Natural killer cell (primary cell): ENCODE data around the gene RILPL1. TPM values are rescaled to one million over a fixed set of nuclear protein-coding genes. Genes with fewer than 3 reads are reported as not detected.

Experiments
- ATAC-seq, 3 donors: fragments of 150-1000 bp in 2 of 3; fragments of 200-7000 bp in 1 of 3; cut with Tn5 transposase; 1 replicate in 1 of 3; 2 replicates in 2 of 3; pipeline ENCODE4 v1.10.0; 2021; ENCODE audit warnings: mild to moderate bottlenecking in 2 of 3, moderate library complexity in 2 of 3
- DNase-seq, 2 donors: peaks; one replicate each; pipeline versions ENCODE4 v3.0.0 to v3.0.0-alpha.2; 2013 to 2021; ENCODE audit warnings: mixed read lengths in 1 of 2
- H3K27ac ChIP-seq: one replicate; pipeline ENCODE4 v1.5.1; 2013; ENCODE audit warnings: mild to moderate bottlenecking, low read length
- H3K27me3 ChIP-seq: one replicate; pipeline ENCODE4 v1.6.1; 2013; ENCODE audit warnings: low read length; ENCODE audit not compliant: control insufficient read depth, insufficient read depth
- H3K36me3 ChIP-seq: one replicate; pipeline ENCODE4 v1.6.1; 2013; ENCODE audit warnings: low read length; ENCODE audit not compliant: control insufficient read depth, insufficient read depth
- H3K4me1 ChIP-seq: one replicate; pipeline ENCODE4 v1.6.1; 2013; ENCODE audit warnings: low read length; ENCODE audit not compliant: control insufficient read depth, insufficient read depth
- H3K4me3 ChIP-seq: one replicate; pipeline ENCODE4 v1.5.1; 2013; ENCODE audit warnings: low read length
- H3K9me3 ChIP-seq: one replicate; pipeline ENCODE4 v1.6.1; 2013; ENCODE audit warnings: low read length; ENCODE audit not compliant: control insufficient read depth, insufficient read depth
- H3K27ac Mint-ChIP-seq, 2 donors: one replicate each; pipeline ENCODE4 v1.8.0; 2022; ENCODE audit warnings: mild to moderate bottlenecking in 2 of 2, mixed read lengths in 2 of 2, moderate library complexity in 1 of 2
- H3K27me3 Mint-ChIP-seq, 2 donors: one replicate each; pipeline ENCODE4 v1.8.0; 2022; ENCODE audit warnings: low read depth in 2 of 2, mixed read lengths in 2 of 2
- H3K36me3 Mint-ChIP-seq: one replicate; pipeline ENCODE4 v1.8.0; 2022; ENCODE audit warnings: mixed read lengths
- H3K4me1 Mint-ChIP-seq, 2 donors: one replicate each; pipeline ENCODE4 v1.8.0; 2022; ENCODE audit warnings: mixed read lengths in 2 of 2
- H3K4me3 Mint-ChIP-seq: one replicate; pipeline ENCODE4 v1.8.0; 2022; ENCODE audit warnings: mild to moderate bottlenecking, moderate library complexity, mixed read lengths
- H3K9me3 Mint-ChIP-seq, 2 donors: one replicate each; pipeline ENCODE4 v1.8.0; 2022; ENCODE audit warnings: mixed read lengths in 2 of 2
- CTCF ChIP-seq: fragments of 200-600 bp; IDR thresholded peaks from one replicate; pipeline ENCODE4 v1.8.0; 2022; ENCODE audit warnings: antibody characterized with exemption
- WGBS: methylation state at CpG from one replicate; pipeline ENCODE4 v1.1.7; 2013; ENCODE audit warnings: missing lambda C conversion rate; ENCODE audit not compliant: insufficient coverage; 5-methylcytosine and 5-hydroxymethylcytosine counted together
- intact Hi-C: fragments of 100-400 bp; cut with micrococcal nuclease; formaldehyde crosslinking; loops from one replicate; pipeline ENCODE4 v1.14.2; 2022
- total RNA-seq, 4 donors: library from RNA; stranded (reverse); fragments of 120-200 nt in 1 of 4; gene quantifications; one replicate each; pipeline versions ENCODE4 v1.2.3 to v1.2.4, GENCODE V29; 2013 to 2022

RILPL1 gene
- total RNA-seq, 3 donors from 2014 or later (not counting 1 experiment from before 2014, with no cell fraction given), result 1.3 to 2.7 (median 1.5) TPM

DNA sequence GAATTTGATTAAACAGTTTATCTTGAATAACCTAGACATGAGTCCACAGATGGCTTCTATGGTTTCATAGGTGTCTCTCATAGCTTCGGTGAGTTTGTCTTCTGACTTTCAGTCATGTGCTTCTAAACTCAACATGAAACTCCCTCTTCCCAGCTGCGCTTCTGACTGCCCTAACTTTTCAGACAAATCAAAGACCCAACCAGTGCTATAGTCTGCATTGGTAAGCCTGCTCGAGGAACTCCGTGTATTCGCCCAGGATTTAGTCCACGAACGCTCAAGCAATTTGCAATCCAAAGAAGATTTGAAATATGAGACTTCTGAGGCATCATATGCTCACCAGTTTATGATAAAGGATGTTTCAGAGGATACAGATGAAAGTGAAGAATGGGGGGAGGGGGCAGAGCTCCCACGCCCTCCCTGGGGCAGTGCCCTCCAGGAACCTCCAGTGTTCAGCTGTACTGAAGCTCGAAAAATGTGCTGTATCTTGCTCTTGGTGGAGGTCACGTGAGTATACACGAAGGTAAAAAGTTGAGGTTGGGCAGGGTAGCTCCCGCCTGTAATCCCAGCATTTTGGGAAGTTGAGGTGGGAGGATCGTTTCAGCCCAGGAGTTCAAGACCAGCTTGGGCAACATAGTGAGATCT lies 91.9 kb downstream of the RILPL1 start:
- no peak overlapping the region for H3K4me3 Mint-ChIP-seq
- H3K4me1 ChIP-seq, result peaks cover 16% of the 10 kb centered on the region
- no peak overlapping the region for H3K27ac ChIP-seq
- no peaks in the 10 kb centered on the region for H3K27me3 ChIP-seq
- H3K36me3 Mint-ChIP-seq, result no peaks in the 10 kb centered on the region
- H3K4me3 ChIP-seq, result no peak overlapping the region
- H3K9me3 Mint-ChIP-seq, result no peaks in the 10 kb centered on the region
- 82% methylated on average over 13 of the region's 13 CpGs for WGBS
- DNase-seq, result no peak
- no peaks in the 10 kb centered on the region for H3K36me3 ChIP-seq
- no peak for TF ChIP-seq CTCF
- intact Hi-C loops, result no loop called here
- ATAC-seq, result no peak
- H3K27me3 Mint-ChIP-seq, result no peaks in the 10 kb centered on the region
- H3K9me3 ChIP-seq, result no peaks in the 10 kb centered on the region
- H3K4me1 Mint-ChIP-seq, result peaks cover 6 to 14% of the 10 kb centered on the region in 2 donors
- no peak overlapping the region for H3K27ac Mint-ChIP-seq

- no peaks in the 10 kb centered on the region for H3K27me3 ChIP-seq
- Mint-ChIP-seq H3K4me3 (peak within 1 kb of the TSS; percentile 96), H3K27me3 (no peaks in the 10 kb centered on the region), H3K9me3 (no peaks in the 10 kb centered on the region), H3K27ac (peak within 1 kb of the TSS; percentile 85 to 96), H3K36me3 (no peaks in the 10 kb centered on the region), H3K4me1 (peaks cover 38 to 50% of the 10 kb centered on the region in 2 donors)
- intact Hi-C loops, result loop anchor here (1.0 kb wide), 1 partner anchor 48 kb away; no protein-coding TSS in a partner anchor
- peak within 1 kb of the TSS; percentile 84 for H3K27ac ChIP-seq
- H3K4me3 ChIP-seq, result peak within 1 kb of the TSS; percentile 90
- ATAC-seq (peak; percentile 88 to 91 (median 89)), DNase-seq (peak; percentile 83 to 95)
- H3K36me3 ChIP-seq, result no peaks in the 10 kb centered on the region
- no peak for TF ChIP-seq CTCF
- WGBS, result under 1% methylated on average over 69 of the region's 69 CpGs
- no peaks in the 10 kb centered on the region for H3K9me3 ChIP-seq
- peaks cover 42% of the 10 kb centered on the region for H3K4me1 ChIP-seq
Measured at GRCh38 chr12:123436017-123436964, 97.2 kb downstream of the RILPL1 start, which contains the start of gene RILPL2. RILPL2 (minus strand) TSS chr12:123436684; CDS start chr12:123436420, 264 bp downstream.

- intact Hi-C loops, result loop anchor here (1.0 kb wide), 1 partner anchor 47 kb away; no protein-coding TSS in a partner anchor
- Histone ChIP-seq H3K4me3 (peak overlapping the region; percentile 90), H3K4me1 (peaks cover 42% of the 10 kb centered on the region), H3K36me3 (peaks cover under 1% of the 10 kb centered on the region), H3K9me3 (no peaks in the 10 kb centered on the region), H3K27ac (peak overlapping the region; percentile 84), H3K27me3 (no peaks in the 10 kb centered on the region)
- H3K4me1 Mint-ChIP-seq, result peaks cover 38 to 50% of the 10 kb centered on the region in 2 donors
- peak overlapping the region; percentile 85 to 96 for H3K27ac Mint-ChIP-seq
- TF ChIP-seq CTCF, result no peak
- no peak for ATAC-seq
- peak overlapping the region; percentile 96 for H3K4me3 Mint-ChIP-seq
- H3K36me3 Mint-ChIP-seq, result no peaks in the 10 kb centered on the region
- no peak for DNase-seq
- H3K27me3 Mint-ChIP-seq, result no peaks in the 10 kb centered on the region
- no peaks in the 10 kb centered on the region for H3K9me3 Mint-ChIP-seq
- 39% methylated on average over 5 of the region's 5 CpGs for WGBS
Measured at GRCh38 chr12:123435636-123436016, 97.9 kb downstream of the RILPL1 start.
